Stimulated activated CD4-positive, alpha-beta T cell treated with anti-CD3 and anti-CD28 coated beads, Interleukin-15, amount 100 ng/mL, for 1 hour (primary cell): ENCODE measurements around the gene UQCR11.
"Not testable (repeated sequence)": the region's sequence is repeated elsewhere in the genome, so short reads cannot be mapped to it uniquely, and the experiment has no call there.

Source experiments
- DNase-seq, 2 donors: peaks; one replicate each; pipeline ENCODE4 v3.0.0-alpha.2; 2020; ENCODE audit warnings: low read depth in 1 of 2, low spot score in 1 of 2

The UQCR11 gene

GRCh38 chr19:1605236-1606137, at the start of gene UQCR11:
UQCR11 (minus strand) TSS chr19:1605462; CDS start chr19:1605409, 53 bp downstream.
- DNase-seq: peak; percentile 80 to 86

GRCh38 chr19:1654178-1654792, 49.0 kb upstream of the UQCR11 start:
- DNase-seq: no peak

GRCh38 chr19:1653300-1653628, 48.0 kb upstream of the UQCR11 start:
- DNase-seq: no peak

- DNase-seq: peak; percentile 98 to 99
Measured at GRCh38 chr19:1652471-1653299, 47.4 kb upstream of the UQCR11 start, which contains the start of gene TCF3. TCF3 (minus strand) TSS chr19:1652615; CDS start chr19:1650248, 2,367 bp downstream.

- DNase-seq: peak; percentile 13 to 48
Measured at GRCh38 chr19:1651568-1652291, 46.5 kb upstream of the UQCR11 start.

- peak; percentile 27 to 54 for DNase-seq
Measured at GRCh38 chr19:1650650-1651567, 45.6 kb upstream of the UQCR11 start.

GRCh38 chr19:1649706-1650649, 44.7 kb upstream of the UQCR11 start:
- no peak for DNase-seq

GRCh38 chr19:1648920-1649541, 43.8 kb upstream of the UQCR11 start:
- no peak for DNase-seq

GRCh38 chr19:1648459-1648849, 43.2 kb upstream of the UQCR11 start:
- DNase-seq: no peak

GRCh38 chr19:1647501-1648458, 42.5 kb upstream of the UQCR11 start:
- no peak for DNase-seq

- DNase-seq: no peak
Measured at GRCh38 chr19:1646659-1647453, 41.6 kb upstream of the UQCR11 start.

GRCh38 chr19:1646149-1646548, 40.9 kb upstream of the UQCR11 start:
- no peak for DNase-seq

GRCh38 chr19:1645299-1645698, 40.0 kb upstream of the UQCR11 start:
- no peak for DNase-seq

- DNase-seq: no peak
Measured at GRCh38 chr19:1644070-1644469, 38.8 kb upstream of the UQCR11 start.

GRCh38 chr19:1640893-1641448, 35.7 kb upstream of the UQCR11 start:
- DNase-seq: not testable (repeated sequence)
